ENCODE results near the gene KRTAP6-2.

The KRTAP6-2 gene

DNA sequence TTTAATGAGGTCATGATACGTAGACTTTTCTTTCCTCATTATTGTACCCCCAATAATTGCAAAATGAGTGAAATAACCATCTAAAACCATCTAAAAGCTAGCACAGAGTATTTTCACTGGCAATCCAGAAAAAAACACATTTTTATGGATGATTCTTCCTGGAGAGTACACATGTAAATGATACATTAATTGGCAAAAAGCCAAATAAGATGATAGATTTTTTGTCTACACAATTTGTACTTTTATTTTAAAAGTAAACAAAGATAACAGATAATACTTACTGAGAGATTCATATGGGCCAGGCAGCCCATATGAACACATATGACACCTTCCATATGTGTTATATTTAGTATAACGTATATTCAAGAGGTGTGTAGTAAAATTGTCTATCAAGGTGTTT, 35.1 kb downstream of the KRTAP6-2 start:
- DNase-seq: no peak

DNA sequence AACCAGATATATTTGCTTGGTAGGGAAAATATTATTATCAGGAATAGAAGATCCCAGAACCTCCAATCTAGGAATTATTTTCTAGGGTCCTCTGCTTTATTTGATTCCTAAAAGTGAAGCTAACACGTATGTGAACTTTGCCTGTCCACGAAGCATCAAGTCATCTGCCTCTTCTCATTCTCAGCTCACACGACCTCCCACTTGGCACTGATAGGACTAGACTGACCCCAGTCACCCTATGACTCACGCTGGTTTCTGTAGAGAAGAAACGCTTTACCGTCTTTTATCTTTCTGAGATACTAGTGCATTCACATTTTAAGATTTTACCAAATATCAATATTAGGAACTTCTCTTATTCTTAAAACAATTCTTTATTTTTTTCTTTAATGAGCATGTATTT, 35.6 kb downstream of the KRTAP6-2 start:
- no peak for DNase-seq

DNA sequence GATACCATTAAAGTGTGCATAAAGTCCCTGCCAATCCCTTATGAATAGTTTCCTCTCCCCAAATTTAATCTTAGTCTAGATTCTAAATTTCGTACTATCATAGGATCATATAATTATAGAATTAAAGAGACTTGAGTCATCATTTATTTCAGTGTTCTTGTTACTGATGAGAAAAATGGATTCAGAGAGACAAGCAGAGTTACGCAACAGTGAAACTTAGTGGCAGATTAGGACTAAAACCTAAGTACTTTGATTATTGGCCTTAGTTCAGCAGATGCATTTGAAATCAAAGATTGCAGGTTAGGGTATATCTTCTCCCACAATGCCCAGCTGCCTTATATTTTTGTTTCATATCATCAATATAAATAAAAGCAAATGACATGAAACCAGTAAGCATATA, 36.7 kb downstream of the KRTAP6-2 start:
- no peak for DNase-seq

DNA sequence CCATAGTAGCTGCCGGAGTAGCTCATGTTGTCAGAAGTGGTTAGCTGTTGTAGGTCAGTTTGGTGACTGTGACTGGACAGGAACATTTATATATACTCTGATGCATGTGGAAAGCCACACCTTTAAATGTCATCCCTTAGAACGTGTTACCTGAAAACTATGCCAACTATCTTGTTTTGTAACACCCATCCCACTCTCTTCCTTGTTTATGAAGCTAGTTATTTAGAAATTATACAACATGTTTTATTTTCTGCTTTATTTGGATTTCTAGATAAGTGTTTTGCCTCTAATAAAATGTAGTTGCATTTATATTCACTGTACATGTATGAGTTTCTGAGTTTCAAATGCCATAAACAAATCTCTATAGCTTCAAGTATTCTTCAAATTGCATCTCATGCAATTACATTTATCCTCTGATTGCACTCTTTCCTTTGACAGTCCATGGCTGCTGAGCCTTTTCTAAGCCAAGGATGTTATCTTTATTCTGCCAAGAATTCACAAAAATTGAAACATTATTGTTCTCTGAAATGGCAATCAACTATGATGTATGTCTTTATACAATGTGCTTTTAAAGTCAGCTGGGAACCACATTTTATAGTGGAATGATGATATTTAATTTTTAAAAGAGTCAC, 37.3 kb downstream of the KRTAP6-2 start, which contains the start of gene KRTAP19-7:
TSS of gene KRTAP19-7 (minus strand) at position 51 of the 632 bp plus-strand sequence. CDS start at position 26, 25 bp downstream.
- no peak for DNase-seq

DNA sequence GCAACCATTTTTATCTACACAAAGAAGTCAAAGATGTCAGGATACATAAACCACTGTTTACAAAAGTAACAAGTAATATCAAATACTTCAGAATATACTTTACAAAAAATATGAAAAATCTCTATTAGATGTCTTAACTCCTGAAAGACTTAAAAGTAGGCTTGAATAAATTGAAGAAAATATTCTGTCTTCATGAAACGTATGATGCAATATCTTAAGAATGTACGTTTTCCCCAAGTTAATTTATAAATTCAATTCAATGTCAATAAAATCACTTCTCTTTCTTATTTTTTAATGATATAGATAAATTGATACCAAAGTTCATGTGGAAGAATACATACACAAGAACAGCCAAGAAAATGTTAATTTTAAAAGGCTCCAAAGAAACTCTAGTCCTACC, 43.6 kb downstream of the KRTAP6-2 start:
- no peak for DNase-seq

DNA sequence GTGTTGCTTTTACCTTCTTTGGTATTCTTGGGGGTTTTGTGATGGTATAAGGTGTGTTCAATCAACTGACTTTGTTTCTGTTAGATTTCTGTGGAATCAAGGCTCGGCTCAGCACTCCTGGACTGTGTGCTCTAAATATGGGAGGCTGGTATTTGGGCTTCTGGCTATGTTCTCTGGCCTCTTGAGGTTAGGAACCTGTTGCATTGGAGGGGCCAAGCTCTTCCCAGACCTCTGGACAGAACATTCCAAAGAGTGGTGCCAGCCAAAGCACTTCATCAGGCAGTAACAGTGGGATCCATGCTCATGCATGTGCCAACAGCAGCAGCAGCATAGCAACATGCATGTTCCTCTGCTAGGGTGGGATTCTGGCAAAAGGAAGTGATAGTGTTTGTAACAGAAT, 45.9 kb downstream of the KRTAP6-2 start:
- DNase-seq: no peak
